ENCODE data around the gene CHPF2. TPM values are rescaled to one million over a fixed set of nuclear protein-coding genes. Genes with fewer than 3 reads are reported as not detected.

CHPF2 gene
- total and polyA plus RNA-seq, 2 of the 13 experiments (the other 11 are each of a cell fraction or from before 2014, with no cell fraction given): 15.4 to 21.5 TPM

- TF ChIP-seq THAP9 (CRISPR knock-in tag; IDR thresholded peaks at IDR 0.05; ENCODE audit: borderline replicate concordance): peak; percentile 76; the same call in 1 of the 2 replicates
- TF ChIP-seq ATF1 (CRISPR knock-in tag; IDR thresholded peaks at IDR 0.05): peak; percentile 99
- TF ChIP-seq ZNF10 (CRISPR knock-in tag; IDR thresholded peaks at IDR 0.05; ENCODE audit: borderline replicate concordance, low read depth): no peak
- TF ChIP-seq ZNF430 (CRISPR knock-in tag; IDR thresholded peaks at IDR 0.05): peak; percentile 62
- TF ChIP-seq HNF1A (IDR thresholded peaks at IDR 0.05; ENCODE audit: low read depth): no peak
- TF ChIP-seq HNF1A (CRISPR knock-in tag; IDR thresholded peaks at IDR 0.05; ENCODE audit: borderline replicate concordance): peak; percentile 62; the same call in 1 of the 2 replicates
- 0 out of 2 replicates have a peak, but pooled peaks have one; percentile 19 for TF ChIP-seq ZBTB3 (CRISPR knock-in tag; IDR thresholded peaks at IDR 0.05; ENCODE audit: borderline replicate concordance, low read depth)
- peak; percentile 97 for TF ChIP-seq MAZ (IDR thresholded peaks at IDR 0.05; ENCODE audit: borderline replicate concordance, low read depth, low read length)
- peak; percentile 63; the same call in 1 of the 2 replicates for TF ChIP-seq MAZ (CRISPR knock-in tag; IDR thresholded peaks at IDR 0.05; ENCODE audit: low read depth)
- no peak for TF ChIP-seq KDM1A (CRISPR knock-in tag; IDR thresholded peaks at IDR 0.05)
- no peak for TF ChIP-seq TEF (CRISPR knock-in tag; IDR thresholded peaks at IDR 0.05)
- no peak for TF ChIP-seq GZF1 (CRISPR knock-in tag; IDR thresholded peaks at IDR 0.05)
- no peak for TF ChIP-seq SRSF4 (IDR thresholded peaks at IDR 0.05; ENCODE audit: low read depth, low read length, poor library complexity, severe bottlenecking)
- no peak for TF ChIP-seq AGO1 (IDR thresholded peaks at IDR 0.05; ENCODE audit: low read depth, low read length, poor library complexity, severe bottlenecking)
- TF ChIP-seq ZNF550 (CRISPR knock-in tag; IDR thresholded peaks at IDR 0.05; ENCODE audit: borderline replicate concordance): no peak
- TF ChIP-seq ELF3 (CRISPR knock-in tag; IDR thresholded peaks at IDR 0.05): peak; percentile 32; the same call in 1 of the 2 replicates
- TF ChIP-seq NFATC3 (CRISPR knock-in tag; IDR thresholded peaks at IDR 0.05): peak; percentile 72; the same call in 1 of the 2 replicates
- 0 out of 2 replicates have a peak, but pooled peaks have one; percentile 46 for TF ChIP-seq ZNF431 (CRISPR knock-in tag; IDR thresholded peaks at IDR 0.05; ENCODE audit: borderline replicate concordance, low read depth)
- peak; percentile 41; the same call in 1 of the 2 replicates for TF ChIP-seq TAF1 (CRISPR knock-in tag; IDR thresholded peaks at IDR 0.05)
Measured at GRCh38 chr7:151226875-151227782, 5.2 kb upstream of the CHPF2 start, which contains the start of gene ABCF2 (continued).

Data from HepG2 (cell line).